Mononuclear cell (primary cell): ENCODE data around the gene CCDC183. TPM values are rescaled to one million over a fixed set of nuclear protein-coding genes. Genes with fewer than 3 reads are reported as not detected.

Experiments
- H3K27me3 ChIP-seq: 2 replicates; pipeline ENCODE4 v1.6.0; 2011; ENCODE audit warnings: low read length, control low read depth; ENCODE audit not compliant: insufficient read depth
- H3K4me1 ChIP-seq: 2 replicates; pipeline ENCODE4 v1.5.1; 2011; ENCODE audit warnings: mild to moderate bottlenecking, low read length, control low read depth; ENCODE audit not compliant: insufficient read depth
- H3K4me3 ChIP-seq: 2 replicates; pipeline ENCODE4 v1.5.1; 2011; ENCODE audit warnings: mild to moderate bottlenecking, low read length, moderate library complexity
- H3K9me3 ChIP-seq: 2 replicates; pipeline ENCODE4 v1.5.1; 2011; ENCODE audit warnings: low read depth, mild to moderate bottlenecking, control low read depth, low read length
- total RNA-seq: library from RNA; depleted of rRNA; stranded (reverse); fragments of >200 nt; gene quantifications from one replicate; pipeline ENCODE4 v1.2.3, GENCODE V29; 2012

The CCDC183 gene
- total RNA-seq, 1 donor, result 1.7 TPM

DNA sequence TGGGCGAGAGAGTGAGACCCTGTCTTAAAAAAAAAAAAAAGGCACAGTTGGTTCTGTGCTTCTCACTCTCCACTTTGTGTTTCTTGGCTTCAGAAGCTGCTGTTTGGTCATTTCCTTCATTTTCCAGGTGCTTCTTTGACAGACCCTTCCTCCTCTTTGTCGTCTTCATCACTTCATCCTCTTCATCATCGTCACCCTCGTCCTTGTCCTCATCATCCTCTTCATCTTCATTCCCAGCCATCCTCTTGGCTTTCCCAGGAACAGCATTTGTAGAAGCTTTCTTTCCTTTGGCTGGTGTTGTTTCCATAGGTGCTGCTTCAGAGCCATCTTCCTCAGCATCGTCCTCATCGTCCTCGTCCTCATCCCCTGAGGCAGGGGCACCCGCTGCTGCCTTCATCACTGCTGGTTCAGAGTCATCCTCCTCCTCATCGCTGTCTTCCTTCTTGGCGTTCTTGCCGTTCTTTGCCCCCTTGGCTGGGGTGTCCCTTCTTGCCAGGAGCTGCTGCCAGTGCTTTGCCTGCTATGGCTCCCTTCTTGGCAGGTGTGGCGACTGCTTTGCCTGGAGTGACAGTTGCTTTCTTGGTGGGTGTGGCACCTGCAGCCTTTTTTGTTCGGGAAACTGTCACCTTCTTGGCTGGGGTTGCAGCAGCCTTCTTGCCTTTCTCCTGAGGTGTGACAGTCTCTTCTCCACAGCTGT is 18.7 kb downstream of the CCDC183 start:
- Histone ChIP-seq H3K4me1 (peaks cover 10% of the 10 kb centered on the region), H3K27me3 (no peaks in the 10 kb centered on the region), H3K9me3 (no peaks in the 10 kb centered on the region), H3K4me3 (no peak overlapping the region)

DNA sequence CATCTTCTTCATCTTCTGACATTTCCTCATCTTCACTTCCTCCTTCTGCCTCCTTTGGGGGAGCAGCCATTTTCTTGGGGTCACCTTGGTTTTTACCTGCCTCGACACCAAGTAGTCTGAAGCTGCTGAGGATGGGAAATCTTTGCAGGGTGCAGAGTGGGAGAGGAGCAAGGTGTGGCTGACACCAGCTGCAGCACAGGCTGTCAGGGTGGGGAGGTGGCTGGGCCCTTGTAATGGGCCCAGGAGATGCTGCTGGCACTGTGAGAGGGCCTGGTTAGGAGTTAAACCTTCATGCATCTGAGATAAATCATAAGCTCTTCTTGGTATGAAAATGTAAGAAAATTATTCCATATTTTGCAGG is 19.3 kb downstream of the CCDC183 start:
- H3K4me3 ChIP-seq, result no peak overlapping the region
- H3K4me1 ChIP-seq, result peaks cover 5% of the 10 kb centered on the region
- no peaks in the 10 kb centered on the region for H3K27me3 ChIP-seq
- H3K9me3 ChIP-seq, result no peaks in the 10 kb centered on the region

DNA sequence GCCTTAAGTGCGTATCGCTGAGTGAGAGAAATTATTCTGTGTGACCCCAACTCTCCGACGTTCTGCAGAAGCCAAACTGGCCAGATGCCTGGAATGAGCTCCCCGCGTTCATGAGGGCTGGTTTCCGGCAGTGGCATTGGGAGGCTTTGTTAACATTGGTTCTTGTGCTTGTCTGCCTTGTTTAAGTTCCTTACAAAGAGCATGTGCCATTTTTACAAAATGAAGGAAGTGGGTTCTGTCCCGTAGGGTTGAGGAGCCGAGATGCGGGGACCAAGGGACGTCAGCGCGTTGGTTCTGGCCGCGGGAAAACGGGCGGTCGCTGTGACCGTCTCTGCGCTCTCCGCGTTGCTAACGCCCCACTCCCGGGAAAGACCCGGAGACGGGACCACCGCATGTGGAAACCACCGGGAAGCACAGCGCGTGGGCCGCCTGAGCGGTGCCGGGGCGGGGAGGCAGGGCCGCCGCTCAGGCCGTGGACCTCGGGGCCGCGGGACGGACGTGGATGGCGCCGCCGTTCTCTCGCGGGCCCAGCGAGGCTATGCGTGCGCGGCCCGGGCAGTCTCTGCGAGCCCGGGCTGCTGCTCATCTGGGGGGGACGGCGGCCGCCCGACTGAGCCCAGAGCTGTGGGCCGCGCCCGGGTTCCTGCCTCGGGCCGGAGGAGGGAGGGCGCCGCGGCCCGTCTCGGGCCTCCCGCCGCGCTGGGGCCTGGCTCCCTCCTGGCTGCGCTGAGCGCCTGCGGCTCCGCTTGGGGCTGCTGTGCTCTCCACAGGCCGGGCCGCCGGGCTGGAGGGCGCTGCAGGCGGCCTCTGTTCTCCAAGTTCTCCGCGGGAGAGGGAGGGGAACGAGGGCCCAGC is 25.1 kb downstream of the CCDC183 start:
- no peaks in the 10 kb centered on the region for H3K27me3 ChIP-seq
- peaks cover 7% of the 10 kb centered on the region for H3K4me1 ChIP-seq
- no peaks in the 10 kb centered on the region for H3K9me3 ChIP-seq
- no peak overlapping the region for H3K4me3 ChIP-seq

DNA sequence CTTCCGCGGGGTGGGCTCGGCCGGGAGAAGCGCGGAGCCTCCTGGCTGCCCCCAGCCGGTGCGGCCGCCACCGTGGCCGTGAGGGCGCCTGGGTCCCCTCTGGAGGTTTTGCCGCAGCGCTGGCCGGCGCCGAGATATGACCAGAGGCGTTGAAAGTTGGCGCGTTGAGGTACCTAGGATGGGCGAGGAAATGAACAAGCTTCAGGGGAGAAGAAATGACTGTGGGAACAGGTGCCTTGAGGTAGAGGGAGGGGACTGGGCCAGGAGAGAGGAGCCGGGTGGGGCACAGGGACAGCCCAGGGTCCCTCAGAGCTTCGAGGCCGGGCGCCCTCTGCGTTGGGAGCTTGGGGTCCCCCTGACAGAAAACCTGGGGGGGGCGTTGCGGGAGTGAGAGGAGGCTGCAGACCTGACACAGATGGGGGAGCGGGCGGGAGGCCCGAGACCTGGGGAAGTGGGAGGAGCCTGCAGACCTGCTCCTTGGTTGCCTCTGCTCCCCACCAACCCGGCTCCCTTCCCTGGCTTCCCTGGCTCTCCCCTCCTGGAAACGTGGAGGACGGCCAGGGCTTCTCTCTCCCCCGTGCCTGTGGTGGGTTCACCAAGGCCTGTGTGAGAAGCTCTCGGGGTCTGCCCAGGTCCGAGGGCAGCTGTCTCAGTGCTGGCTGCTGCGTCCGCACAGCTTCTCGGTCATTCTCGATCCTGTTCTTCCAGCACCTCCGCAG is 25.8 kb downstream of the CCDC183 start:
- Histone ChIP-seq H3K9me3 (no peaks in the 10 kb centered on the region), H3K4me1 (peaks cover 7% of the 10 kb centered on the region), H3K4me3 (no peak overlapping the region), H3K27me3 (no peaks in the 10 kb centered on the region)

DNA sequence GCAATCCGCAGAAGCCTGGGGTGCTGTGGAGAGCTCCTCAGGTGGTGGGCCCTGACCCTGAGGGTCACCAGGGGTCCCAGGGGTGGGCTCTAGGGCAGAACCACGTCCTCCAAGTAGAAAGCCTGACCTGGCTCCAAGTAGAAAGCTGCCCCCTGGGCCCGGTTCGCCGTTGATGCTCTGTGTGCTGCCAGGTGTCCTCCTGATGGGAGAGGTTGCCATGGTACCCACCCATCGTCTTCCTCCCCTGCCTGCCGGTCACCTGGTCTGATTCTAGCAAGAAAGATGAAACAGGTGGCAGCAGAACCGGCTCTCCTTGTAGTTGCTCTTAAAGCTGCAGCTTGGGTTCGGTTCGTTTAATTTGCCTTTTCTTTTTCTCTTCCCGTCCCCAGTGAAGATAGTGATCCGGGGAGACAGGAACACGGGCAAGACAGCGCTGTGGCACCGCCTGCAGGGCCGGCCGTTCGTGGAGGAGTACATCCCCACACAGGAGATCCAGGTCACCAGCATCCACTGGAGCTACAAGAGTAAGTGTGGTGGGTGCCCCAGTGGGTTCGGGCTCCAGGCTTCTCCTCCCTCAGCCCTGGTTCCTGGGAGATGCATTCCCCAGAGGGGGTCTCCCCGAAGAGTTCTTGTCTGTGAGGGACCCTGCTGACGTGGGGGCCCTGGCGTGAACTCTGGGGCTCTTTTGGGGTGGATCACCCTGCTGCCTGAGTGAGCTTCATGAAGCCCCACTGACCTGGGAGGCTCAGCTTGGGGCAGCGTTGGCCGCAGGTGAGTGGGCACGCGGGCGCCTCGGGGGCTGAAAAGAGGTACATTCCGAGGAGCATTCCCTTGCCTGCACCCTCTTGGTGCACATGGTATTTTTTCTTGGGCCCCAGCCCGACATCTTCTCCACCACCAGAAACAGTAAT is 27.3 kb downstream of the CCDC183 start:
- no peaks in the 10 kb centered on the region for H3K9me3 ChIP-seq
- H3K27me3 ChIP-seq, result no peaks in the 10 kb centered on the region
- peaks cover 7% of the 10 kb centered on the region for H3K4me1 ChIP-seq

DNA sequence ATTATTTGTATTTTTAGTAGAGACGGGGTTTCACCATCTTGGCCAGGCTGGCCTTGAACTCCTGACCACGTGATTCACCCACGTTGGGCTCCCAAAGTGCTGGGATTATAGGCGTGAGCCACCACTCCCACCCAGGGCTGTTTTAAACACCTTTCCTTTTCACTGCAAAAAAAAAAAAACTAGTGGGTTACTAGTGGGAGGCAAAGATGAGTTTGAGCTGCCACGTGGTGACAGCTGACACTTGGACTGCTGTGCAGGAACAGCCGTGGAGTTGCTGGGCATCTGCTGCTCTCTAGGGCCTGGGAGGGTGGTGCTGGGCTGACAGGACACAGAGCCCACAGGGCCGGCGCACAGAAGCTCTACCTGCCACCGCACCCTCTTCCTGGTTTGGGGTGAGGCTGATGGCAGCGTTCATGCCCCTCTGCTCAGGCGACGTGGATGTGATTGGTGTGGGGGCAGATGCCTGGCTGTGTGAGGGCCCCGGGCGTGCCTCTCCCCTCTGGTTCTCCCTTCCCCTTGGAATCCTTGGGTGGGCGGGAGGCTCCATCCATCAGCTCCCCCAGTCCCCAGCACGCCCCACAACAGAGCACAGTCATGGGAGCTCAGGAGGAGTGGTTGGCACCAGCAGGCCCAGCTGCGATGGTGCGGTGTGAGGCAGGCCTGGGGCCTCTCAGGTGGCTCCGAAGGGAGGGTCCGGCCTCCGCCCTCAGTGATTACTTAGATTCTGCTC is 28.5 kb downstream of the CCDC183 start:
- Histone ChIP-seq H3K27me3 (no peaks in the 10 kb centered on the region), H3K4me3 (no peak overlapping the region), H3K9me3 (no peaks in the 10 kb centered on the region), H3K4me1 (peaks cover 7% of the 10 kb centered on the region)

More for the DNA sequence above, 27.3 kb downstream of the CCDC183 start:
- H3K4me3 ChIP-seq, result no peak overlapping the region

DNA sequence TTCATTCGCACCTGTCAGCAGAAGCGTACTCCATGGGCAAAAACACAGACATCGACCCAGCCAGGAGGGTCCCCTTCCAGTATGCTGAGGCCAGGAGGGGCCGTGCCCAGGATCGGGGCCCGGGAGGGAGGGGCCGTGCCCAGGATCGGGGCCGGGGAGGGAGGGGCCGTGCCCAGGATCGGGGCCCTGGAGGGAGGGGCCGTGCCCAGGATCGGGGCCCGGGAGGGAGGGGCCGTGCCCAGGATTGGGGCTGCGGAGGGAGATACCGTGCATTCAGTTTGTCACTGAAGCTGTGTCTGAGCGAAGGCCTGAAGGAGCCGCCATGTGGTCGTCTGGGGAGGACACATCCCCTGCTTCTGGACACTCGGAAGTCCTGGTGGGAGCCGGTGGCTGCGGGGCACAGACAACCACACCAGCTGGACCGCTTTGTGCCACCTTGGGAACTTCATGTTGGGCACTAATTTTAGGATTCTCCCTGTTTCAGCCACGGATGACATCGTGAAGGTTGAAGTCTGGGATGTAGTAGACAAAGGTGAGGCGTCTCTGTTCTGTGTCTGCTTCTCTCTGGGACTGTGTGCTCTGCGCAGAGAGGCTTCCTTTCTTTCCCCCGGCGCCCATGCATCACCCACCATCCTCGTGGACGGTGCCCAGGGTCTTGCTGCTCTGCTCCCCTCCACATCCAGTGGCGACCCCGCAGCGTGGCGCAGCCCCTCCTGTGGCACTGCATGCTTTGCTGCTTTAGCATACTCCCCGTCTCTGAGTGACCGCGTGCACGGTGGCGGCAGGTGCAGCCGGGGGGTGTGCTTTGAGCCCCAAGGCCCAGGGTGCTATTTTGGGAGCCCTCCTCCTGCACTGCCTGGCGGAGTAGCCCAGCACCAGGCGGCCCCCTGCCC is 29.4 kb downstream of the CCDC183 start:
- Histone ChIP-seq H3K4me1 (peaks cover 7% of the 10 kb centered on the region), H3K9me3 (no peaks in the 10 kb centered on the region), H3K4me3 (no peak overlapping the region), H3K27me3 (no peaks in the 10 kb centered on the region)

DNA sequence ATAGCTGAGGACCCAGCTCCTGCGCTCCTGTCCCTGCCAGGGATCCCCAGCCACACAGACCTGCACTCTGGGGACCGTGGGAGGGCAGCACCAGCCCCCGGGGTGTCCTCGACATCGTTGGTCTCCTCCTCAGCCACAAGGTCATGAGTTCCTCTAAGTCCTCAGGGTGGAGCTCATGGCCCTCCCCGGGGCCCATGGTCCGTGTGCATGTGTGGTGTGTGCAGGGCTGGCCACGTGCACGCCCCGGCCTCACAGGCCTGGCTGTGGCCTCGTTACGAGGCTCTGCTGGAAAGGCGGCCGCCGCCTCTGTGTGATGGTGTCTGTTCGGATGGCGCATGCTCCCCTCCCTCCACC is 30.0 kb downstream of the CCDC183 start:
- H3K27me3 ChIP-seq, result no peaks in the 10 kb centered on the region
- H3K9me3 ChIP-seq, result no peaks in the 10 kb centered on the region
- H3K4me3 ChIP-seq, result no peak overlapping the region
- peaks cover 3% of the 10 kb centered on the region for H3K4me1 ChIP-seq

DNA sequence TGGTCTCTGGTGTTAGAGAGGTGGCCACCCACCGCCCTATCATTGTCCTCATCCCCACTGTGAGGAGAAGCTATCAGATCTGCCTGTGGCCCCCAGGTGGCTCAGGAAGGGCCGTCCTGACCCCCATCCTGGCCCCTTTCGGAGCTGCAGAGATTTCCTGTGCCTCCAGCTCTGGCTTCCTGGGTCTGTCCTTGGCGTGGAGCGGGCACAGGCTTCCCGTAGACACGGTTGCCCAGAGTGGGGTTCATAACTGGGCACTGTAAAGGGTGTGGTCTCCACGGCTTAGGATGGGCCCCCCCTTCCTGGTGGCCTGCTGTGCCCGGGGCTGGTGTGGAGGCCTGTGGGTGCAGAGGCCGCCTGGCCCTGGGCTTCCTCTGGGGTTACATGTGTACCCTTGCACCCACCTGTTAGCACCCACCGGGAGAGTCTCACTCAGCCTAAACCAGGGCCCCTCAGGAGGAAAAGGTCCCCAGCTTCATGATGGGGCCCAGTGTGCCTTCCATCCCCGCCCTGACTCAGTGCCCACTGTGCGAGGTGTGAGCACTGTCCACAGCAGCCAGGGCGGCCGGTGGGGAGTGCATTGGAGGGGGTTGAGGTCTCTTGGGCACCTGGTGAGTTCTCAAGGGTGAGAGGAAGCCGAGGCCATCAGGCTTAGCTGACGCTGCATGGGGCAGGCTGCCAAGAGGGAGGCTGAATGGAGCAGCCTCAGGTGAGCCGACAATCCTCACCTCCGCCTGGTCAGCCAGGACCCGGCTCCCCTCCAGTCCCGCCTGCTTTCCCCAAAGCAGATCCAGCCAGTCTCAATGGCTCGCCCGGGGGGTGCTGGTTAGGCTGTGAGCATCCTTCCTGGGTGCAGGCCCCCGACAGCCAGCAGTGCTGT is 30.8 kb downstream of the CCDC183 start:
- H3K4me3 ChIP-seq, result no peak overlapping the region
- no peaks in the 10 kb centered on the region for H3K27me3 ChIP-seq

DNA sequence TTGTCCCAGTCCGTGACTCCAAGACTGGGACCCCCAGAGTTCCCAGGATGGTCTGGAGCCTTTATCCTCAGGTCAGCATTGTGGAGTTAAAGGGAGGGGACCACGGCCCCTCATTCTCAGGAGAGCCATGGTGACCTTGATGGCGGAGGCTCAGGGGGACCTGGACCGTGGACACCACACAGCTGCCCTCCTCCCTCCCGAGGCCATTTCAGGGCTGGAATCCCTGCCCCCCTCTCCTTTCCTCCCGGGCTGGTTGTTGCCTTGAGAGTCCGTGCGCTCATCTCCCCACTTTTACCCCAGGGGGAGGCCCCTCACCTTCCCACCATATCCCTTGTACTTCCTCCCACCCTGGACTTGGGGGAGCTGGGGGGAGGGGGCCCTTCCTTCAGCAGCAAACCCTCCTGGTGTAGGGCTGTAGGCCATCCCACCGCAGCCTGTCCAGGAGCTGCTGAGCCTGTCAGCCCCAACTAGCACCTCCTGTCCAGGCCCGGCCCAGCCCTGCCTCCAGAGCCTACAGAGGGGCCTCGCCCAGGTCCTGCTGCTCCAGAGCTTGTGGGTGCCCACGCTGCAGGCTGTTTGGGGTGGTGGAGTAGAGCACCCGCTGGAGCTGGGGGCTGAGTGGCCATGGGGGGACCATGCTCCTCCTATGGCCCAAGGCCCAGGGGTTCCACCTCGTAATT is 31.8 kb downstream of the CCDC183 start:
- Histone ChIP-seq H3K4me1 (no peaks in the 10 kb centered on the region), H3K9me3 (no peaks in the 10 kb centered on the region), H3K27me3 (no peaks in the 10 kb centered on the region), H3K4me3 (no peak overlapping the region)

More for the DNA sequence above, 30.8 kb downstream of the CCDC183 start:
- no peaks in the 10 kb centered on the region for H3K9me3 ChIP-seq
- H3K4me1 ChIP-seq, result no peaks in the 10 kb centered on the region

DNA sequence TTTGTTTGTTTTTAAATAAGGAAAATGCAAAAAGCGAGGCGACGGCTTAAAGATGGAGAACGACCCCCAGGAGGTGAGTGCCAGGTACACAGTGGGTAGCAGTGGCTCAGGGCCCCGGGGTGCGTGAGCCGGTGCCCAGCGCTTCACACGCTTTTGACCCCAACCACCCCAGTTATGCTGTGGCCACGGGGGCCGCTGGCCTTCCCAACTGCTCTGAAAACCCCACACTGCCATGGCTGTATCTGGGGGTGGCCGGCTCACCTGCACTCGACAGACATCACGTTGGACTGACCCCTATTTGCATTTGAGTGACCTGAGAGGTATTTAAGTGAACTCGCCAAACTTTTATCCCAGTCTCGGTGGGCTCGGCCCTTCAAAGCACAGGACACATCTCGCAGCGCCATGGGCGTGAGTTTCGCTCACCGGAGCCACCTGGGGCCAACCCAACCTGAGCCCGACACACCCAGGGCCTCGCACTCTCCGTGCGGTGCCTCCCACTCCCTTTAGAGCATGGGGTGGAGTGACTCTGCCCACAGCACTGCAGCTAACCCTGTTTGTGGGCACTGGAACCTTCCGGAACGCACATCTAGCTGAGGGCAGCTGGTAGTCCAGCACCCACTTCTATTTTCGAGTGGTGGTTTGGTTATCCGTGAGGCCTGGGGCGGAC is 32.5 kb downstream of the CCDC183 start:
- Histone ChIP-seq H3K27me3 (no peaks in the 10 kb centered on the region), H3K4me1 (no peaks in the 10 kb centered on the region), H3K9me3 (no peaks in the 10 kb centered on the region), H3K4me3 (no peak overlapping the region)

DNA sequence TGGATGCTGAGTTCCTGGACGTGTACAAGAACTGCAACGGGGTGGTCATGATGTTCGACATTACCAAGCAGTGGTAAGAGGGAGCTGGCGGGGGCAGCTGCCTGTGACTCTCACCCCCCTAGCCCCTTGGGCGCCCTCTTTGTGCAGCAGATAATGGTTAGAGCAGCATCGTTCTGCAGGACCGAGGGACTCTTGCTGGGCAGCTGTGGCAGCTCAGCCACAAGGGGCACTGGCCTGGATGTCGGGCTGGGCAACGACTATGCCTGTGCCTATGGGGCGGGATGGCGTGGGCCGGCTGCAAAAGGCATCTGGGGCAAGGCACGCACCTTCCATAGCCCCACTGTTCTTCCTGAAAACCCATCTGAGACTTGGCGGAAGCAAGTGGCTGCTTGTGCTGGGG is 33.3 kb downstream of the CCDC183 start:
- Histone ChIP-seq H3K4me3 (no peak overlapping the region), H3K9me3 (no peaks in the 10 kb centered on the region), H3K27me3 (no peaks in the 10 kb centered on the region), H3K4me1 (no peaks in the 10 kb centered on the region)
